Islet precursor cell (in vitro differentiated cells): ENCODE data around the gene SLC30A2.
"Not testable (repeated sequence)": the region's sequence is repeated elsewhere in the genome, so short reads cannot be mapped to it uniquely, and the experiment has no call there.

Source experiments
- DNase-seq: peaks from one replicate; pipeline ENCODE4 v3.0.0-alpha.2; 2018

The SLC30A2 gene, protein sequence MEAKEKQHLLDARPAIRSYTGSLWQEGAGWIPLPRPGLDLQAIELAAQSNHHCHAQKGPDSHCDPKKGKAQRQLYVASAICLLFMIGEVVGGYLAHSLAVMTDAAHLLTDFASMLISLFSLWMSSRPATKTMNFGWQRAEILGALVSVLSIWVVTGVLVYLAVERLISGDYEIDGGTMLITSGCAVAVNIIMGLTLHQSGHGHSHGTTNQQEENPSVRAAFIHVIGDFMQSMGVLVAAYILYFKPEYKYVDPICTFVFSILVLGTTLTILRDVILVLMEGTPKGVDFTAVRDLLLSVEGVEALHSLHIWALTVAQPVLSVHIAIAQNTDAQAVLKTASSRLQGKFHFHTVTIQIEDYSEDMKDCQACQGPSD

DNA sequence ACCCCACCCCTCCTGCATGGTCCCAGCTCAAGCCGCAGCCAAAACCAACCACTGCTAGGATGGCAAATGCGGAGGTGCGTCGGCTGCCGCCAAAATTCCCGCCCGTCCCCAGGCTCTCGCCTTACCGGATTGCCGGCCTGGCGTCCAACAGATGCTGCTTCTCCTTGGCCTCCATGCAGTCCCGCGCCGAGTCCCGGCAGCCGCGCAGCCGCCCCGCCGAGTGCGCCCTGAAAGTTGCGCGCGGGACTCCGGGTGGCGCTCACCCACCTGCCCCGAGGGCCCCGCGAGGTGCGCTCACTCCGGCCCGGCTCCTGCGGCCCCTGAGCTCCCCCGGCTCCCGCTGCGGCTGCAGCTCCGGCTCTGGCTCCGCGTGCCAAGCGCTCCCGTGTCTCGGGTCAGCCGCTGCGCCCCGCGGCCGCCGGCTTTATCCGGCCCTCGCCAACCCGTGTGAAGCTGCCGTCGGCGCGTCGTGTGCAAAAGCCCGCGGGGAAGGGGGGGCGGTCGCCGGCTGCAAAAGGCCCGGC lies at the start of gene SLC30A2:
Gene SLC30A2 (minus strand): TSS at position 397 of the 524 bp plus-strand sequence. CDS start 222 bp downstream, at position 175.
- DNase-seq = no peak

DNA sequence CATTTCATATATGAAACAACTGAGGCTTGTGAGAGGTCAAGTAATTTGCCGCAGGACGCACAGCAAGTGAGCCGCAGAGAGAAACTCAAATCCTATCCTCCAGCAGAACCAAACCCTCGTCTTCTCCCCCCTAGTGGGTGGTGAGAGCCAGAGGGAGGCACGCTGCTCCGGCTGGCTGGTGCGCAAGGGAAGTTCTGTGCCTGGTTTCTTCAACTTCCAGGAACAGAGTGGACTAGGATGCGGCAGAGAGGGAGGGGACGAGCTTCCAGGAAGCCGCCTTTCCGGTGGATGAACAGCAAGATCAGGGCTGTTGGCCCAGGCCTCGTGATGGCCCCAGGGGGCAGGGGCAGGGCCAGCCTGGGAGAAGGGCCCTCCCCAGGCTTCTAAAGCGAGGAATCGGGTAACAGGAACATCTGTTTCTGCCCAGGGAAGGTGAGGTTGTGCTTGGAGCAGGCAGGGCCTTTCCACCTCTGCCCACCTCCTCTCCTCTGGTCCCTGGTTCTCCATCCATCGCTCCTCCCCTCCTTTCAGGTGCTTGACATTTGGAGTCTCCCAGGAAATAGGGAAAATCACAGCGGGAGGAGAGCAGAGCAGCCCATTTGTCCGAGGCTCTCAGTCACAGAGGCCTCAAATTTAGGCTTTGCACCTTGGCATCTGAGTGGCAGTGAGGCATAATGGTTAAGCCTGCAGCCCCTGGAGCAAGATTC lies 48.9 kb upstream of the SLC30A2 start:
- DNase-seq = peak; percentile 94

DNA sequence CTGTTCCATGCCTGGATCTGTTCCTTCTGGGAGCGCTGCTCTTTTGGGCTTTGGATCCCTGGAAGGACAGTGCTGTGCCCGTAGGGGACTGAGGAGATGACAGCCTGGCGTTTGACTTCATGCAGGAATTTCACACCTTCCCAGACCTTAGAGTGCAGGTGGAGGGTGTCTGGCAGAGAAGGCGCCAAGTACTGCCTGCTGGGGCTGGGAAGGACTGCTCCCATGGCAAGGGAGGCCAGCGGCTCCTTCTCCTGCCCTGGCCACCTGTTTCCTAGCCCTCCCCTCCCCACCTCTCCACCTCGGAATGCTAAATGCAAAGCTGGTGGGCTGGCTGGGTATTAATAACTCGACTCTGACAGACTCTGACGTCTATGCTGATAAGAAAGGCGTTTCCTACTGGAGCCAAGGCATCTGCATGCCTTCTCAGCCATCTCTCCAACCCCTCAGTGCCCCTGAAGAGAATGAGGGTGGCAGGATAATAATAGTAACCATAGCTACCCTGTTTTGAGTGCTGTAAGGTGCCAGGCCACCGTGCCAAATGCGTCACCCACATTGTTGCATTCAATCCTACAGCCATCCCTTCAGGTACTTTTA lies 48.3 kb upstream of the SLC30A2 start:
- peak; percentile 79 for DNase-seq

DNA sequence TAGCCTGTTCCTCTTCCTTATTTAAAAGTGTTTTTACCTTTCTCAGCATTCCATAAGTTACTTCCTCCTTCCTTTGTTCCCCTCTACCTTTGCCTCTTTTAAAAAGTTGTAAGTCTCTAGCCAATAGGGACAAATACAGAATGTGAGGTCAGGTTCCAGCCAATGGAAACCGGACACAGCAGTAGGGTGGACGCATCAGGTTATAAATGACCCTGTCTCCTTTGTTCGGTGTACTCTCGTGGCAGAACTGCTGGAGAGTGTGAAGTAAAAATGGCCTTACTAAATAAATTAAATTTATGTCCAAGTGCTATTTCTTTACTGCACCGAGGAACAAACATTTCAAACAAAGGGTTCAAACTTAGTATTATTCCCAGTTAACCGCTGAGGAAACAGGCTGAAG lies 47.7 kb upstream of the SLC30A2 start:
- not testable (repeated sequence) for DNase-seq

DNA sequence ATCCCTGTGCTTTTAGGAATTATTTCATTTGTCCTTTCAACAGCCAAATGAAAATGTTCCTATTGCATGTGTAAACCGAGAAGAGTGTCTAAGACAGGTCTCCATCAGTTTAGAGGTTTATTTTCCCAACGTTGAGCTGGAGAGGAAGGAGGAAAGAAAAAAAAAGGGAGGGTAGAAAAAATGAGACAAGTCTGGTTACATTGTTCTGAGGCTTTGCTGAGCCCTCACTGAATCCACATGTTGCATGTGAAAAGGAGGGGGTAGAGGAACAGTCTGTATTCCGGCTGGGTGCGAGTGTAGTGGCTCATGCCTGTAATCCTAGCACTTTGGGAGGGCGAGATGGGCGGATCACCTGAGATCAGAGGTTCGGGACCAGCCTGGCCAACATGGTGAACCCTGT lies 46.5 kb upstream of the SLC30A2 start:
- DNase-seq = no peak

DNA sequence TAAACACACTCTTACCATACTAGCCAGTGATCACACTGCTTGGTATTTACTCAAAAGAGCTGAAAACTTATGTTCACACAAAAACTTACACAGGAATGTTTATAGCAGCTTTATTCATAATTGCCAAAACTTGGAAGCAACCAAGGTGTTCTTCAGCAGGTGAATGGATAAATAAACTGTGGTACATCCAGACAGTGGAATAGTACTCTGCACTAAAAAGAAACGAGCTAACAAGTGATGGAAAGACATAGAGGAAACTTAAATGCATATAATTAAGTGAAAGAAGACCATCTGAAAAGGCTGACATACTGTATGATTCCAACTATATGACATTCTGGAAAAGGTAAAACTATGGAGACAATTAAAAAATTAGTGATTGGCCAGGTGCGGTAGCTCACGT lies 45.0 kb upstream of the SLC30A2 start:
- DNase-seq = no peak

DNA sequence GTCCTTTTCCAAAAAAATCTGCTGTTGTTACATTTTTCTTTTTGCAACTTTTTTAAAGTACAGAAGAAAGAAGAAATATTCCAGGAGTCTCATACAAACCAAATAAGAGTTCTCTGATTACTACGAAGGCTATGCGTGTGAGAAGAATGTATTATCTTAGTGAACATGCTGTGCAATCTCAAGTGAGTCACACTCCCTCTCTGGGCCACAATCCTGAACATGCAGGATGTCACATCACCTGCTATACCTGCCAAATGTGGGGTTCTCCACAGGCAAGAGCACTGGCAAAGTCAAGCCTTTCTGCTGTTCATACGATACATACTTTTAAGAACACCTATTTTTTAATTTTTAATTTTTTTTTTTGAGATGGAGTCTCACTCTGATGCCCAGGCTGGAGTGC lies 43.2 kb upstream of the SLC30A2 start:
- DNase-seq = no peak

DNA sequence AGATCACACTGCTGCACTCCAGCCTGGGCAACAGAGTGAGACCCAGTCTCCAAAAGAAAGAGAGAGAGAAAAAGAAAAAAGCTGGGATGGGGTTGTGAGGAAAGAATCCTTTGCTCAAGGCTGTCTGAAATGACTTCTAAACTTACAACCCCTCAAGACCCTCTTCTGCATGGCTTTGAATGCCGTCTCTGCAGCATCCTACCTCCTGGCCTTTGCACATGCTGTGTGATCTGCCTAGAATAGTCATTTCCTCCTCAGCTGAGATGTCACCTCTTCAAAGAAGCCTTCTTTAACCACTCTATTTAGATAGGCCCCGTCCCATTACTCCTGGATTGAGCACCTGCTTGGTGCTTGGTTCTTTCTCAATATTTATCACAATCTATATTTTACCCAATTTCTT lies 38.9 kb upstream of the SLC30A2 start:
- no peak for DNase-seq

DNA sequence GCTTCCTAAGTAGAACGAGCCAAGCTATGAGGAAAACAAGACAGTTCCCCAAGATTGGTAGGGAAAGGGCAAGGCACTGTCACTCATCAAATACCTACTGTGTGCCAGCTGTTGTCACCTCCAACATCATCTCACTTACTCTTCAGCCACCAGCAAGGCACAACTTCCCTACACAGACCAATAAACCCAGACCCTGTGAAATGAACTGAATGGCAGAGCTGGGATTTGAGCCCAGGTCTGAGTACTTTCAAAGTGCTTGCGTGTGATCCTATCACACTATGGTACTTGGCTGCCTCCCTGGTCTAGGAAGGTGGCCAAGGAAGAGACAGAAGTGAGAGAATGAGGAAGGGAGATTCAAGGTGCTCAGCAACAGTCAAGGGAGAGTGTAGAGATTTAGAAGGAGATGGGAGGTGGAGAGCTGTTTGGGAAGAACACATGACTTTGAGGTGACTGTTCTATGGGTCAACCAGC lies 38.2 kb upstream of the SLC30A2 start:
- DNase-seq = no peak

DNA sequence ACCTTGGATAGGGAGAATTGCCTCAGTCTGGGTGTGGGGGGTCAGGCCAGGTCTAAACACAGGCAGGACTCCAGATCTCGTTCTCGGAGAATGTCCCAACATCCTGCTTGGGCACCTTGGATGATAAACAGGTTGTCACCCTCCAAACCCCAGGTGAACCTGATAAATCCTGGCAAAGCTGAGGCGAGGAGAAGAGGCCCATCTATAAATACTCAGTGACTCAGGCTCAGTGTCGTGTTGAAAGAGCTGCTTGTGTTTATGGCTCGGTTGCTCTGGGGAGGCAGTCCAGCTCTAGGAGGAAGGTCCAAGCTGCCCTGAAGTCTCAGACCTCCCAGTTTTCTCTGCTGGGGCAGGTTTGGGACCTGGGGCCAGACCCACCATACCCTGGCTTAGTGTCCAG lies 37.3 kb upstream of the SLC30A2 start:
- no peak for DNase-seq

DNA sequence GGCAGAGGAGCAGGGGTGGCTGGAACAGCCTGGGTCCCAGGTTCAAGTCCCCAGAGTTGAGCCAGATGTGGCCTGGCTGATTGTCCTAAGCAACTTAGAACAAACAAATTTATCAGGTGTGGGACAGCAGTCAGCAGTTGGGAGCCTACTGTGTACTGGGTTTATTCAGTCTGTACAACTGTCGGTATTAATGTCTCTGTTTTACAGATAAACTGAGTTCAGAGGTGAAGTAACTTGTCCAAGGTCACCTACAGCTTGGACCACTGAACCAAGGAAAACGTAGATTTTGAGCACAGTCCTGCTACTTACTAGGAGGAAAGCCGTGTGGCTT lies 36.1 kb upstream of the SLC30A2 start:
- DNase-seq = no peak

DNA sequence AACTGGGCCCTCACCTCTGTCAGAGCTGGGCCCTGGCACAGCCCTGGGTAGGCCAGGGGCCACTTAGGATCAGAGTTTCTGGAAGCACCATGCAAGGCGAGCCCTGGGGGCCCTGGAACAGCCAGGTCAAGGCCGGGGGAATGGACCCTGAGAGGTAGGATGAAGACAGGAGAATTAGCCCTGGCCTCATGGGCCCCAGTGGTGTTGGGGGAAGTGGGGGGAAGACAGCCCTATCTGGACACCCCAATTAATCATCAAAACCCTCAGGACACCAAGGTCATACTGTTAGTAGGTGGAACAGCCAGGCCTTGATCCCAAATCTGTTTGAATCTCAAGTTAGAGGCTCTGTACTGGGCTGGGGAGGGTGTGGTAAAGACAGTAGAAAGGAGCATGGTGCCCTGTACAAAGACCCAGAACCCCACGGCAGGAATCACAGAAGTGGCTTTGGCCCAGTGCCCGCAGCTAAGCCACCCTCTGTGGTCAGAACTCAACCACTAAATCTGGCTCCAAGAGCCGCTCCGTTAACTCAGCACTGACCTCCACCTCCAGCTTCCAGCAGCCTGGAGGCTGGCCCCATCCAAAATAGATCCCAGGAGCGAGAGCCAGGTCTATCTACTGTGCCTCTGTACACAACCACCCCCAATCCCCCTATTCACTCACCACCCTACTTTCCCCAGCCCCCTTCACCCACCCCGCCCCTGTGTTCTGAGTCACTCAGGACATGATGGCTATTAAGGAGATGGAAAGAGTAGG lies 35.5 kb upstream of the SLC30A2 start:
- no peak for DNase-seq

DNA sequence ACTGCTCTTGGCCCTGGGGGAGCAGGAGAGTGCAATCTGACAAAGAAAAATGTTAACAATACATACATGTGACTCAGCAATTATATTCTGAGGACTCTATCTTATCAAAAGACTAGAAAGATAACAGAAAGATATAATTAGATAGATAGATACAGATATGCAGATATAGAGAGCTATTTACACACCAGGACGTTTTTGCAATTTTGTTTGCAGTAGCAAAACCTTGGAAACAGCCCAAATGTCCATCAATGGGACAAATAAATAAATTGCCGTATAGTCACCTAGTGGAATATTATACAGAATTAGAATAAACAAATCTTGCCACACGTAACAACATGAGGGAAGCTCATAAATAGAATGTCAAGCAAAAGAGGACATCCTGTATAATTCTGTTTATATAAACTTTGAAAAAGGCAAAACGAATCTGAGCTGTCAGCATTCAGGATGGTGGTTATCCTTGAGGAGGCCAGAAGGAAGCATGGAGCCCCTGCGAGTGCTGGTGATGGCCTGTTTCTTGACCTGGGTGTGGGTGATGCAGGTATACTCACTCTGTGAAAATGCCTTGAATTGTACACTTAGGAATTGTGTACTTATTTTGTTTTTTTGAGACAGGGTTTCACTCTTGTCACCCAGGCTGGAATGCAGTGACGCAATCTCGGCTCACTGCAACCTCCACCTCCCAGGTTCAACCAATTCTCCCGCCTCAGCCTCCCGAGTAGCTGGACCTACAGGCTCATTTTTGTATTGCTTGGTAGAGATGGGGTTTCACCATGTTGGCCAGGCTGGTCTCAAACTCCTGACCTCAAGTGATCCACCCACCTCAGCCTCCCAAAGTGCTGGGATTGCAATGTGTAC lies 34.3 kb upstream of the SLC30A2 start:
- DNase-seq = no peak

DNA sequence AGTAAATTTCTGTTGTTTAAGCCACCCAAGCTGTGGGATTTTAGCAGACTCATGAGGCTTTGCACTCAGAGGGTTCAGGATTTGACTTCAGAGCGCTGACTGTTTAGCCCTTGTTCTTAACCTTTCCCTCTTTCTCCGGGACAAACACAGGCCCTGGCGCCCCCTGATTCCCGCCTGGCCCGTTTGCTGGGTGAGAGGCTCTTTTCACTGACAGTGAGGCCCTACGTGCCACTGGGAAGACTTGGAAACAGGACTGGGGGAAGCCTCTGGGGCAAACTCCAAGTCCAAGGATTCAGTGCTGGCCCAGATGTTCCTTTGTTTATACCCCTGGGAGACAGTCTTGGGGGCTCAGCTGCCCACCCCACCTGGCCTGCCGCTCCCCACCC lies 33.3 kb upstream of the SLC30A2 start:
- DNase-seq = no peak

DNA sequence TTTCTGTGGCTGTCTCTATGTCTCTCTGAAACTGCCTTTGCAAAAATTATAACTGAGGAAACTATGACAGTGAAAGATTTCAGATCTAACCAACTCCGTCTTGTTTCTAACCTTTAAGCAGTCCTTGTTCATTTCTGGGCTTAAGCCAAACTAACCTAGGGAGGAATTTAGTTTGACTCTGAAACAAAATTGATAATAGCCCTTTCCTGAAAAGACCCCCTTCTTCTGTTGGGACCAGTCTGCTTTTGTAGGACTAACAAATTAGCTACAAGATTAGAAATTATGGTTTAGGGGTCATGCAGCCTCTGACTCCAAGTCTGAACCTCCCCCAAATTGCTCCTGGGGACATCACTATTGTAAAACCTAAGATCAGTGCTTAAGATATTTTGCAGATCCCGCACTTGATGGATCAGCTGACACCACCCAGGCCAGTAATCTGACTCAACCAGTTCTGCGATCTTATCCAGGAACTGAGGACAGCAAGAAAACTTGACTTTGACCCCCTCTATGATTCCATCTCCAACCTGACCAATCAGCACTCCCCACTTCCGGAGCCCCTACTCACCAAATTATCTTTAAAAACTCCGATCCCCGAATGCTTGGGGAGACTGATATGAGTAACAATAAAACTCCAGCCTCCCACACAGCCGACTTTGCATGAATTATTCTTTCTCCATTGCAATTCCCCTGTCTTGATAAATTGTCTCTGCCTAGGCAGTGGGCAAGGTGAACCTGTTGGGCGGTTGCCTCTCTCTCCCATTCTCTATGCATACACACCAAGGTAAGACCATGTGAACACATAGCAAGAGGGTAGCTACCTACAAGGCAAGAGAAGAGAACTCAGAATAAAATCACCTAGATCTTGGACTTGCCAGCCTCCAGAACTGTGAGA lies 32.6 kb upstream of the SLC30A2 start:
- no peak for DNase-seq

DNA sequence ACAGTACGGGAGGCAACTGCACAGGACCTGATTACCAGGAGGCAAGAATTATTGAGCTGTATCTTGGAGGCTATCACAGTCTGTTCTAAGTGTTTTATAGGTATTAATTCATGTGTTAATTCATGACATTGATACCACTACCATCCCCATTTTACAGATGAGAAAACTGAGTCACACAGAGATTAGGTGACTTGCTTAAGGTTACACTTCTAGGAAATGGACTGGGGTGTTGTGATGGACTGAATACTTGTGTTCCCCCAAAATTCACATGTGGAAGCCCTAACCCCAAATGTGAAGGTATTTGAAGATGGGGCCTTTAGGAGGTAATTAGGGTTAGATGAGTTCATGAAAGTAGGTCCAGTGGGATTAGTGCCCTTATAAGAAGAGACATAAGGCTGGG lies 31.6 kb upstream of the SLC30A2 start:
- no peak for DNase-seq

DNA sequence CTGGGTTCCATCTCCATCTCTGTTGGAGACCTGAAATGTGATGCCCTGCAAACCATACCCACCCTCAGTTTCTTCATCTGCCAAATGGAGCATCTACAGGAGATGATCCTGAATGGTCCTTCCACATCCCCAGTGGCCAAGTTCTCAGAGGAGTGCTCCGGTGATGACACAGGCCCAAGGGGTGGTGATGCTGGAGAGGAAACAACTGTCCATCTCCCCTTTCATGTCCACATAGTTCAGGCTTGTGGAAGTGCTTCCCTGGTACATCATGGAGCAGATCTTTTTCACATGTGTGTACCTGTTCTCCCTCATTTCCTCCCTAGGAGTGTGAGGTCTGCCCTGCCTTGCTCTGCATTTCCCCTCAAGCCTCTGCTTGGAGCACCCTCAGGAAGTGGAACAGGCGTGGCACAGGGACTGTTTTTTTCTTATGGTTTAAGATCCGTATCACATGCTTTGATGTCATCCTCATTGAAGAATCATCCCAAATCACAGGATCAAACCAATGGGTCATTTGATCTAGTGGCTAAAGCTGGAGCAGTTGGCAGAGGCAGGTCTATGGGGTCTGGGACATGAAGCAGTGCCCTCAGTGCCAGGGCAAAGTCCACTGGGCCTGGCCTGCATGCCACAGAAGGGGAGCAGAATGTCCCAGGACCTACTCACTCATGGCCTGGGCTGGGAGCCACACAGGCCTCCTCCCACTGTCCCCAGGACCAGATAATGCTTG lies 29.7 kb upstream of the SLC30A2 start:
- DNase-seq = no peak

DNA sequence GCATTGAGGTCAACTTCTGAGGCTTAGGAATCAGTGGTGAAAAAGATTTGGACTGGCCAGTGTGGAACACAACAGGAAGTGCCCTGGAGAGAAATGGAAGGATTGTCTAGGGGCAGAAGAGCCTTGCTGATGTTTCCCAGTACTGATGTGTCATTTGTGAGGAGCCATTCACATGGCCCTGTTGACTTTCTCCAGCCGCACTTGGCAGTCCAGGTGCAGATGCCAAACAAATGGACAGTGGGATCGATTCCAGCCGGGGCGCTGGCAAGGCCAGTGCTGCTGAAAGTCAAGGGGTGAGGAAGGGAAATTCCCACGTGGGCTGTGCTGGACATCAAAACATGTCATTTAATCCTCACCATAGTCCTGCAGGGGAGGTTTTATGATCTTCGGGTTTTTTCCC lies 26.4 kb upstream of the SLC30A2 start:
- no peak for DNase-seq

DNA sequence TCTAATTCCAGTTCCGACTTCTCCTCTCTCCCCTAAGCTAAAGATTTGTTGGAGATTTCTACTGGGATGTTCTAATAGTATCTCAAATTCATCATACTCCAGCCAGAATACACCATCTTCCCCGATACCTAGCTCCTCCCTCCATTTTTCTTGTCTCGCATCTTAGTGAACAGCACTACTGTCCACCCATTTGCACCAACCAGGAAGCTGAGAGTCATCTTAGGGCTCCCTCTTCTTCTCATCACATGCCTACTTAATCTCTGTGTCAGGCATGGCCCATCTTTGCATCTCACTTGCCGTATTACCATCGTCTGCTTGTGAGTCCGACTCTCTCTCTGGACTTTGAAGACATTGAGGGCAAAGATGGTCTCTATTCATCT lies 25.0 kb upstream of the SLC30A2 start:
- DNase-seq = no peak

DNA sequence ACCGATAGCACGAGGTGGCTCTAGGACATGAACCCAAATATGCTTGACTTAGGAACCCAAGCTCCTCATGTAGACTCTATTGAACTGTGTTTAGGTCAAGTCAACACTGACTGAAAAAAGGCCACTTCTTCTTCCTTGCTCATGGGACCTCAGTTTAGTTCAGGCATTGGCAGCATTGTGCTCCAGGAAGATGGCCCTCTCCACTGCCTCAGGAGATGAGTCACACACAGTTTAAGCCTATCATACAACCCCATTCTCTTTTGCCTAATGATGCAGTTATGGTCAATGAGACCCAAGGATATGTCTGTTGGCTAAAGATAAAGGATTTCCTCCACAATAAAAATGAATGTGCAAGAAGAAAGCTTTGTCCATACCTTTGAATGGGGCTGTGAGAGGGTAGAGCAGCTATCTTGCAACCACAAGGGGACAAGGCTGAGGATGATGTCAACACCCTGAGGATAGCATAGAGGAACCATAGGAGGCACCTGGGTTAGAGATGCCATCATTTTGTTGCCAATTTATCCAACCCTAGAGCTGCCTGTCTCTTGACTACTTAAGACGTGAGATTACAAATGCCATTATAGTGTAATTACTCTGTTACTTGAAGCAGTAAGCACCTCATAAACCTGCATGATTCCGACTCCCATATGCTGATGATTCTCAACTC lies 24.5 kb upstream of the SLC30A2 start:
- DNase-seq = no peak
